Upper lobe of left lung (tissue), 4 donors: Measurements from ENCODE around the gene SH3PXD2A.

Source experiments
- EP300 ChIP-seq, 4 donors: sonication (generic); formaldehyde crosslinking; IDR thresholded peaks; one replicate each; pipeline ENCODE4 v1.5.1; 2017; ENCODE audit warnings: antibody characterized with exemption in 4 of 4, control low read depth in 2 of 4
- POLR2A ChIP-seq, 4 donors: fragments of 450-650 bp; IDR thresholded peaks; one replicate each; pipeline ENCODE4 v1.5.1; 2016 to 2017; ENCODE audit warnings: antibody characterized with exemption in 4 of 4, mild to moderate bottlenecking in 2 of 4
- POLR2AphosphoS5 ChIP-seq, 2 donors: sonication (generic); formaldehyde crosslinking; IDR thresholded peaks; one replicate each; pipeline ENCODE4 v1.5.1; 2017; ENCODE audit warnings: antibody characterized with exemption in 2 of 2
- TF ChIP-seq, protein P1 (sequence below), 6 experiments: fragments of 450-650 bp in 4 of 6; fragments of 200-600 bp in 2 of 6; sonication (generic) in 2 of 6; IDR thresholded peaks; one replicate each; pipeline ENCODE4 v1.5.1; 2016 to 2019; ENCODE audit warnings: antibody characterized with exemption in 6 of 6

DNA sequence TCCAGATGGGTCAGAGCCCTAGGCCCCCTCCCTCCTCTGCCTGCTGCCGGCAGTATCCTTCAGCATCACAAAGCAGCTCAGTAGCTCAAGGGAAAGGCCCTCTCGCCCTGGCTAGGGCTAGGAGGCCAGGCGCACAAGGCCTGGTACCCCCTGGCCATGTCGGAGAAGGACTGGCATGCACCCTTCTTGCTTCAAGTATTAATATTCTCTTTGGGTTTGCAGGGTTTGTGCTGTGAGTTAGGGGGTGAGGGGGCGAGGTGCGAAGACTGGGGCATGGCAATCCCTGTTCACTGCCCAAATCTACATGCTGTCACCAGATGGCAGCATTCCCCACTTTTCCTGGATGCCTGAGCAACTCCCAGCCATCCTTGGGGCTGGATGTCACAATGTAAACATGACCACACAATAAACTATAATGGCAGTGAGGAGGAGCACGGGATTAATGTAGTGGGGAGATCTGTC is 256.7 kb downstream of the SH3PXD2A start:
- TF ChIP-seq POLR2AphosphoS5 (IDR thresholded peaks at IDR 0.05) (no peak), POLR2A (IDR thresholded peaks at IDR 0.05) (no peak), EP300 (IDR thresholded peaks at IDR 0.05) (no peak)
- TF ChIP-seq, protein P1, sequence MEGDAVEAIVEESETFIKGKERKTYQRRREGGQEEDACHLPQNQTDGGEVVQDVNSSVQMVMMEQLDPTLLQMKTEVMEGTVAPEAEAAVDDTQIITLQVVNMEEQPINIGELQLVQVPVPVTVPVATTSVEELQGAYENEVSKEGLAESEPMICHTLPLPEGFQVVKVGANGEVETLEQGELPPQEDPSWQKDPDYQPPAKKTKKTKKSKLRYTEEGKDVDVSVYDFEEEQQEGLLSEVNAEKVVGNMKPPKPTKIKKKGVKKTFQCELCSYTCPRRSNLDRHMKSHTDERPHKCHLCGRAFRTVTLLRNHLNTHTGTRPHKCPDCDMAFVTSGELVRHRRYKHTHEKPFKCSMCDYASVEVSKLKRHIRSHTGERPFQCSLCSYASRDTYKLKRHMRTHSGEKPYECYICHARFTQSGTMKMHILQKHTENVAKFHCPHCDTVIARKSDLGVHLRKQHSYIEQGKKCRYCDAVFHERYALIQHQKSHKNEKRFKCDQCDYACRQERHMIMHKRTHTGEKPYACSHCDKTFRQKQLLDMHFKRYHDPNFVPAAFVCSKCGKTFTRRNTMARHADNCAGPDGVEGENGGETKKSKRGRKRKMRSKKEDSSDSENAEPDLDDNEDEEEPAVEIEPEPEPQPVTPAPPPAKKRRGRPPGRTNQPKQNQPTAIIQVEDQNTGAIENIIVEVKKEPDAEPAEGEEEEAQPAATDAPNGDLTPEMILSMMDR (IDR thresholded peaks at IDR 0.05), result peak in 5 of 6 experiments; percentile 43 to 69 (median 61)
